GM13977 (cell line): ENCODE measurements around the gene CIITA.

Experiments
- DNase-seq: peaks from one replicate; pipeline ENCODE4 v3.0.0; 2012; ENCODE audit warnings: low spot score
- CTCF ChIP-seq: IDR thresholded peaks from 2 replicates; pipeline ENCODE4 v1.5.1; 2012; ENCODE audit warnings: mild to moderate bottlenecking, control low read depth; ENCODE audit not compliant: insufficient read depth; ENCODE audit errors: extremely low read depth, missing control alignments
- in situ Hi-C: fragments of 300-500 bp; cut with MboI; formaldehyde crosslinking; loops from one replicate; pipeline ENCODE4 v1.12.0; 2022; ENCODE audit warnings: low sequenced_read_pairs, low pct_unique_long_range_greater_than_20kb, mixed read lengths, inconsistent platforms; ENCODE audit not compliant: unreplicated experiment

The CIITA gene

GRCh38 chr16:10897134-10897533, 20.1 kb downstream of the CIITA start:
- no peak for DNase-seq
- no peak for TF ChIP-seq CTCF
- in situ Hi-C loops: loop anchor here (10.0 kb wide), 1 partner anchor 152 kb away; the partner anchor contains the start of gene NUBP1

- DNase-seq: no peak
- no peak for TF ChIP-seq CTCF
- in situ Hi-C loops: no loop called here
Measured at GRCh38 chr16:10902999-10903398, 26.0 kb downstream of the CIITA start.

- no peak for TF ChIP-seq CTCF
- in situ Hi-C loops: no loop called here
- DNase-seq: no peak
Measured at GRCh38 chr16:10906482-10906881, 29.5 kb downstream of the CIITA start.

GRCh38 chr16:10906914-10907756, 30.1 kb downstream of the CIITA start:
- DNase-seq: no peak
- no peak for TF ChIP-seq CTCF
- in situ Hi-C loops: no loop called here

- TF ChIP-seq CTCF: no peak
- DNase-seq: no peak
- in situ Hi-C loops: no loop called here
Measured at GRCh38 chr16:10907757-10908045, 30.7 kb downstream of the CIITA start.

- in situ Hi-C loops: loop anchor here (10.0 kb wide), 1 partner anchor 386 kb away; no protein-coding TSS in a partner anchor
- no peak for TF ChIP-seq CTCF
- DNase-seq: no peak
Measured at GRCh38 chr16:10911267-10911666, 34.3 kb downstream of the CIITA start.
